GM18502 (cell line): Measurements from ENCODE around the gene C16orf92.
"Not testable (repeated sequence)": the region's sequence is repeated elsewhere in the genome, so short reads cannot be mapped to it uniquely, and the experiment has no call there.

Source experiments
- ATAC-seq: cut with Tn5 transposase; IDR thresholded peaks from one replicate; pipeline ENCODE4 v1.9.1; 2021; ENCODE audit warnings: mild to moderate bottlenecking; ENCODE audit not compliant: unreplicated experiment, poor library complexity

Gene C16orf92

DNA sequence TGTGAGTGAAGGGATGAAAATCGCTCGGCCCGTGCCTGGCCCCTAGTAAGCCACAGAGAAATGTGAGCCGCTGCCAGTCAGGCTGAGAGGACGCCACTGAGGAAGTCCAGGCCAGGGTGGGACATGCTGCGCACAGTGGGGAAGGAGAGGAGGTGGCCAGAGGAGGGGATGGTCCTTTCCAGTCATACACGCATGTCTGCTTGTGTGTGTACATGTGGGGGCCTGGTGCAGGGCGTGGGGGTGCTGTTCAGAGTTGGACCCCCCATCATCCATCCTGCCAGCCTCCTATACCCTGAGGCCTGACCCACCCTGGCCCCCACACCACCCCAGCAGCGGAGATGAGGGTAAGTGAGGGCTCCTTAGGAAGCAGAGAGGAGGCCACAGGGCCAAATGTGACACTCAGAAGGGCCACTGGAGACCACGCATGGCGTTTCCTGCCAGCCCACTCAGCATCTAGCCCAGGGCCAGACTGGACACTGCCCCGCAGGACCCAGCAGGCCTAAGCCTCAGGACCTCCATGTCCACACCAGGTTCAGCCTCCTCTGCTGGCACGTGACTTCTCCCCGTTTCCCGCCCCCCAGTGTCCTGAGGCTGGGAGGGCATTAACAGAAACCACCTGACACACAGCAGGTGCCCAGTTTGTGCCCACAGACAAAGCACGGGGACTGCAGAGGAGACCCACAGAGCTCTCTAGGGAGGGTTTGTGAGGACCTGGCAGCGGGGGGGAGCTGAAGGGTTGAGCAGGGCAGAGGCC, 19.2 kb upstream of the C16orf92 start:
- ATAC-seq: no peak

DNA sequence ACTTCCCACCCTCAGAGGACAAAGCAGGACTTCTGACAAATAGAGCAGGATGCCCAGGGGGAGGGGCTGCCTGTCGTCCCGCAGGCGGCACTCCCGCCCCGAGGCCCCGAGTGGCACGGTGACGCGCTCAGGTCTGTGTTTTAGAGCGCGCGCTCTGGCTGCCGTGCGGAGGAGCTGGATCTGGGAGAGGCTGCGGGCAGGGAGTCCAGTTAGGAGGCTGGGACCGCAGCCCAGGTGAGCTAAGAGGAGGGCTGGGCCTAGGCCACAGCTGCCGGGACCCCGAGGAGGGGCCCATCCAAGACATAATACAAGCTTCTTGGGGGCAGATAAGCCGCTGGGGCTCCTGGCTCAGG, 18.6 kb upstream of the C16orf92 start:
- no peak for ATAC-seq

DNA sequence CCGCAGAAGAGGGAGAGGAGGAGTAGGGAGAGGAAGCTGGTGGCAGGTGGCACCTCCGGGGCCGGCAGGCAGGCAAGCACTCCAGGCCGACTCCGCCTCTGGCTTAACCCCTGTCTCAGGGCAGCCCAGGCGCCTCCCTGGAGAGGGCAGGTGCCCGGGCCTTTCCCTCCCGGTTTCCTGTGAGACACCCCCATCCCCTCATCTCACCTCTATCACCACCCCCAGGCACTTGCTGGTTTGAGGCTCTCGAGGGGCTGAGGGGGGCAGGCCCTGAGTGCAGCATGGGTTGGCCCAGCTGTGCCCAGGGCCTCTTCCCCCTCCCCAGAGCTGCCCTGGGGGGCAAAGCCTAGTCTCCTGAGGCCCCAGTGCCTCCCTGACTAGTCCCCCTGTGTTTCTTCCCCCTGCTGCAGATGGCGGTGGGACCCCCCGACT, 18.2 kb upstream of the C16orf92 start:
- ATAC-seq: no peak

DNA sequence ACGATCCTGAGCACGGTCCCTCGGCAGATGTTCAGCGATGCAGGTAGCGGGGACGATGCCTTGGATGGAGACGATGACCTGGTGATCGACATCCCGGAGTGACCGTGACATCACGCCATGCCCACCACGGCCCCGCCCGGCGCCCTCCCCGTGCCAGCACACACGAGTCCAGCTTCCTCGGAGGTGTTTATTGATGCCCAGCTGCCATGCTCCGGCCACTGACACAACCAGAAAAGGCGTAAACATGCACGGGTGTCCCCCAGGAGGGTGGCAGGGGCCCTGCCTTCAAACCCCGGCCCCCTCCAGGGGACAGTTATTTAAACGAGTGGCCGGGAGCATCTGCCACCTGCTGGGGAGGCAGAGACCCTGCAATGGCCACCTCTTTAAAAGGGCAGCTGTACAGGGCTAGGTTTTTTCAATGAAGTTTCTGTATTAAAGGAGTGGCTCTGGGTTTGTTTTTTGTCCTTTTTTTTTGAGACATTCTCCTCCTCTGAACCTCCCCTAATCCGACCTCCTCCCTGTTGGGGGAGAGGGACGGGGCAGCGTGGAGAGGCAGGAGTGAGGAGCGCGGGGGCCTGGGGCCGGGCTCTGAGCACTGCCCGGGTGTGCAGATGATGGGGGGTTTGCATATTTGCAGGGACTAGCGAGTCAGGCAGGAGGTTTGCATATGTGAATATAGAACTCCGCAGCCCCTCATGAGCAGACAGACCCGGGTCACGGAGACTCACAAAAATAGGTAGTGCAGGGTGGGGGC, 17.5 kb upstream of the C16orf92 start:
- ATAC-seq: no peak

DNA sequence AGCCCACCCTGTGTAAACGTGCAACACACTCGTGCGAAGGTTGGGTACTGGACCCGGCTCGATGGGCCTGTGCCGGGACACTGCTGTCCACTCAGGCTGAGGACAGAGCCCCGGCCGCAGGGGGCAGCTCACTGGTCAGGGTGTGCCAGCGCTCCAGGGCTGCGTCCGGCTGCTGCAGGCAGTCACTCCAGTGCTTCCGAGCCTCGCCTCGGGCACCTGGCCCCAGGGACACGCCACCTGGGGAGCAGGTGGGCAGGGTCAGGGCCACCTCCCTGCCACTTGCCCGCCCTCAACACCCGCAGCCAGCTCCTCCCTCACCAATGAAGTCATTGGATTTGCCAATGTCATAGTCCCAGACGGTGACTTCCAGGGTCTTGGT, 16.9 kb upstream of the C16orf92 start:
- no peak for ATAC-seq

DNA sequence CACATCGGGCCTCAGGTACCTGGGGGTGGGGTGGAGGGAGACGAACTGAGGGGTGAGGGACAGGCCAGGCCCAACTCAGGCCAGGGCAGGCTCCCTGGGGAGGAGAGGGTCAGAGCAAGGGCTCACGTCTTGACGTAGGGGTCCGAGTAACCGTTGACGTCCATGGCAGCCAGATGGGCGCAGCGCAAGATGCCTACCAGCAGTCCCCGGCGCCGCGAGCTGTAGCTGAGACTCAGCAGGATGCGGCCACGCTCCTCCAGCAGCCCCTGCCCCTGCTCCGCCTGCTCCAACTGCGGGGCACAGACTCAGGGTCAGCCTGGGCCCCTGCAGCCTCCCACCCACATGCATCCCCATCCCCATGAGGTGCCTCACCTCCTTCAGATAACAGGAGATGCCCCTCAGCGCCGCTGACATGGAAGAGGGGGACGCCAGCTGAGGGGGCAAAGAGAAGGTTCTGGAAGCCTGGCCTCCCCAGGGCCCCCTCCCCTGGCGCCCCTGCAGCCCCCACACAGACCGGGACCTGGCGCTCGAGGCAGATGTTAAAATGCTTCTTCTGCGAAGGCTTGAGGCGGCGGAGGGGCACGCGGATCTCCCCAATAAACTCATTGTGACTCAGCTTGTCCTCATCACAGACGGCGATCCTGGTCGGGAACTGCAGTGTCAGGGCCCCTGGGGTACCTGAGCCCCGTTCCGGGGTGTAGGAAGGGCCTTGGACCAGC, 16.2 kb upstream of the C16orf92 start:
- no peak for ATAC-seq

DNA sequence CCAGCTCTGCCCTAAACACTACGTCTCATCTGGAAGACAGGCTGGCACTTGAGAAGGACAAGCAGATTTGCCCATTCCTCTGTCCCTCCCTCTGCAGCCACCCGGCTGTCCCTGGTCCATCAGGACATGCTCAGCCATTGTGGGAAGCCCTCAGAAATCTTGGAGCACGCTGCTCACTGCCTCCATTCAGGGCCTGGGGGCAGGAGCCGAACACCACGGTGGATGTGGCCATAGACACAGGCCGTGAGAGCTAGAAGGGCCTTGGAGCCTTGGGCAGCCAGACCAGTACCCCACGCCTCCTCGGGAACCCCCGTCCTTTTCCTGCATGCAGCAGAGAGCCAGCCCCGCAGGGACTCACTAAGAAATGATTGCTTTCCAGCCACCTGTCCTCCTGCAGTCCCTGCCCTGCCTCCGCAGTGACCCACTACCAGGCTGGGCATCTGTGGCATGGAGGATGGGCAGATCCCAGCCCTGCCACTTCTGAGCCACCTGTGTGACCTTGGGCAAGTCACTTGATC, 15.6 kb upstream of the C16orf92 start:
- no peak for ATAC-seq

DNA sequence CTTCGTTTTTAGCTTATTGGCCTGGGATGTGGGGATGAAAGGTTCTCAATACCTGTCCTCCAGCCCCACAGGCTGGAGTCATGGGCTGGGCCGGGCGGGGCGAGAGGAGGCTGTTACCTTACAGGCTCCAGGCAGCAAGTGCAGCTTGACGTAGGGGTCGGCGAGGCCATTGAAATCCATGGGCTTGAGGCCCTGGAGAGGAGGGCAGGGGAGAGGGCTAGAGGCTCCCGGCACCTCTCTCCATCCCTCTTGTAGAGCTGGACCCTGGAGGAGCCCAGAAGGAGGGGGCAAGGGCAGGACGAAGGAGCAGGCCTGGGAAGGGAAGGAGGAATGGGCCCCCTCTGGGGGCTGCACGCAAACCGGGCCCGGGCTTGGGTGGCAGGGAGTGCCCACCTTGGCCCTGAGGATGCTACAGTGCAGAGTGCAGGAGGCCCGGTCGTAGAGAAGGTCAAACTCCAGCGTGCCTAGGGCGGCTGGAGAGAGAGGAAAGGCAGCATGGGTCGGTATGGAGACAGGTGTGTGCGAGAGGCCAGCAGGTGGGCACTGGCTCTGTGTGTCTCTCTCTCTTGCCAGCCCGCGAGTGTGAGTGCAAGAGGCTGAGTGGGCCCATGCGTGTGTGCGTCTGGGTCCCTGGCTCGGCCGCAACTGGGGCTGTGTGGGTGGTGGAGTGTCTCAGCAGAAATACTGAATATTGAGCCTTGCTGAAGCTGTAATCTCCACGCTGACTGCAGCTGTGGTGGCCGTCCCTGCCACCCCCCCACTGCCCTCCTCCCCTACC, 13.7 kb upstream of the C16orf92 start:
- no peak for ATAC-seq

DNA sequence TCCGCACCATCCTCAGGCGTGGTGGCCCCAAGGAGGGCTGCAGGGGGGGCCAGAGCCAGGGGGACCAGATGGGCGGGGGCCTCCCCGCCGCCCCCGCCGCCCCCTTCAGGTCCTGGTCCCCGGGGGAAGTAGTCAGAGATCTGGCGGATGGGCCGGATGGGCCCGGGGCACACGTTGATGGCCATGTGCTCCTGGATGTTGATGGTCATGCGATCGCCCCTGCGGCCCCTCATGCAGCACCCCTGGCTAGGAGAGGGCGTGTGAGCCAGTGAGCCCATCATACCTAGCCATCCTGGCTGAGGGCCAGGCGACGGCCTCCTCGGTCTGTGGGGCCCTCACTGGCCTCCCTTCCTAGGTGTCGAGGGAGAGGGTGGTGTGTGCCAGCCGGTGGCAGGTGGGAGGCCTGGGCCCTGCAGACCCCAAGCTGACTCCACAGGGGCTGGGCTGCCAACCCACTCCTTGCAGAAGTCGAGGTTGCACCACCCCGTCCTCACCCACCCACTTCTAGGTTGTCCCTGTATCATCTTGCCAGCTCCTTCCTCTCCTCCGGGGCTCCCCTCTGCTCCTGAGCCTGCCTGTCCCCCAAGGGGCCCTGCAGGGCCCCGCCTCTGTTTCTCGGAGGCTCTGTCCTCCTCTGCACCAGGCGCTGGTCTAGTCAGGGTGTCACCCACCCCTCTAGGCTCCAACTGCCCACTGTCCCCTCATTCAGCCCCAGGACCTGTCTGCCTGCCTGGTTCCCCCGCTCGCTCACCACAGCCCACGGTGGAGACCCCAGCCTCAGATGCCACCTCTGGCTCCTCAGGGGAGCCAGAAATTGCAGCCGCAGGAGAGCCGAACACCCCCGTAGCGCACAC, 12.8 kb upstream of the C16orf92 start:
- no peak for ATAC-seq

DNA sequence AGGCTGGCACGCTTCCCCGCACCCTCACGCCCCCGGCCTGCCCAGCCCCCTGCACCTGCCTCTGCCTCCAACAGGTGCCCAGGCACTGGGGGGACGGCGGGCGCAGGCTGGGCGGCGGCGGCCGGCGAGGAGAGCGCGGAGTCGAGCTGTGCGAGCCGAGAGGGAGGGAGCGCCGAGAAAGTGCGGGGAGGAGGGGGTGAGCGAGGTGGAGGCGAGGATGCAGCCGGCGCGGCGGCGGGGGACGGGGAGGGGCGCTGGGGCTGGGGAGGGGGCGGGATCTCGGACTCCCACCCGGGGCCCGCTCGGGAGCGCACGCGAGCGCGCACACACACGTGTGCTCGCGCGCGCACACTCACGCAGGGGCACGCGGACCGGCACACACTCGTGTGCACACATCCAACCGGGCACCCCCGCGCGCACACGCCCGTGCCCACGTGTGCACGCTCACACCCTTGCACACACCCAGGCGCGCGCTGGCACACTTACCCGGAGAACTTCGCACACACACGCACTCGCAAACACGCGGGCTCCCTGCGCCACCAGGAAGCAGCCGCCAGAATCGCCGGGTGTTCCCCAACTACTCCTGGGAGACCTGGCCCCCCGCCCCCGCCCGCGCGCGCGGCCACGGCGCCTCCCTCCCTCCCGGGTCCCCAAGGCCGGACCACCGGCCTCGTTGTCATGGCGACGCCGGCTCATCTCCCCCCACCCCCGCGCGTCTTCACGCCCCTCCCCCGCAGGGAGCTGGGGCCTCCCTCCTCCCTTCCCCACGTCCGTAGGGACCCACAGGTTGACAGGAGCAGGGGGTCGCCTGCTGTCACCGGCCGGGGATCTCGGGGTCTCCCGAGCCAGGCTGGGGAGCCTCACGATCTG, 11.9 kb upstream of the C16orf92 start, which contains the start of gene DOC2A:
Gene DOC2A (minus strand): TSS at position 184 of the 870 bp plus-strand sequence. CDS start 805 bp downstream, outside the sequence.
- ATAC-seq: no peak

DNA sequence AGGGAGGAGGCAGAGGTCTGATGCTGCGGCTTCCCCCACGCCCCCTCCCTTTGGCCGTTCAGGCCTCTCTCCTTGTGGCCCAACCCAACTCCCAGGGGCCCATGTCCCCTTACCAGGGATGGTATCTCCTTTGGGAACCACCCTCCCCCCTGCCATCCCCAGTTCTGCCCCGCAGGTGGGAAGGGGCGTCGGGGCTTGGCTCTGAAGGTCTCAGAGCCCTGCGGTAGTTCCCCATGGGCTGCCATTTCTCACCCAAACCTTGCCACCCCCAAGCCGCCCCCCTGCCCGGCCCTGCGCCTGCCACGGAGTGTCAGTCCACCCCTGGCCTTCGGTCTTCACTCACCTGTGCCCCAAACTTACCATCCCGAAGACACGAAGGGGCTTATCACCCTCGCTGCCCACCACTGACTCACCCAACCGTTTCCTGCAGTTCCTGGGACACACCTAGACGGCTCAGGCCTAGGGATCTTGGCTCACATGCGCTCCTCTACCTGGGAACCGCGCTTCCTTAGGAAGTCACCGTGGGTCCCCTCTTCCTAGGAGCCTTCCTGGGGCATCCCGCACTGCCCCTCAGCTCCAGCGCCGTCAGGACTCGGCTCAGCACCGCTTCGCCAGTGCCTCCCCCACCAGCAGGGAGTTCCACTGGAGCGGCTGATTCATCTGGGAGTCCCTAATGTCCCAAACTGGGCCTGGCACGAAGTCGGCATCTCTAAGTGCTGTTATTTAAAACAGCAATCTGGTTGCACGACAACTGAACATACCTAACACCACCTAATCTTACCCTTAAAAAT, 11.1 kb upstream of the C16orf92 start:
- no peak for ATAC-seq

DNA sequence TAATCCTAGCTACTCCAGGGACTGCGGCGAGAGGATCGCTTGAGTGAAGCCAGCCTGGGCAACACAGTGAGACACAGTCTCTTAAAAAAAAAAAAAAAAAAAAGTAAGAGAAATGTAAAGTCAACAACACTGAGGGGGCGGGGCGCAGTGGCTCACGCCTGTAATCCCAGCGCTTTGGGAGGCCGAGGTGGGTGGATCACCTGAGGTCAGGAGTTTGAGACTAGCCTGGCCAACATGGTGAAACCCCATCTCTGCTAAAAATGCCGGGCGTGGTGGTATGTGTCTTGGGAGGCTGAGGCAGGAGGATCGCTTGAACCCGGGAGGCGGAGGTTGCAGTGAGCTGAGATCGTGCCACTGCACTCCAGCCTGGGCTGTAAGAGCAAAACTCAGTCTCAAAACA, 10.4 kb upstream of the C16orf92 start:
- not testable (repeated sequence) for ATAC-seq

DNA sequence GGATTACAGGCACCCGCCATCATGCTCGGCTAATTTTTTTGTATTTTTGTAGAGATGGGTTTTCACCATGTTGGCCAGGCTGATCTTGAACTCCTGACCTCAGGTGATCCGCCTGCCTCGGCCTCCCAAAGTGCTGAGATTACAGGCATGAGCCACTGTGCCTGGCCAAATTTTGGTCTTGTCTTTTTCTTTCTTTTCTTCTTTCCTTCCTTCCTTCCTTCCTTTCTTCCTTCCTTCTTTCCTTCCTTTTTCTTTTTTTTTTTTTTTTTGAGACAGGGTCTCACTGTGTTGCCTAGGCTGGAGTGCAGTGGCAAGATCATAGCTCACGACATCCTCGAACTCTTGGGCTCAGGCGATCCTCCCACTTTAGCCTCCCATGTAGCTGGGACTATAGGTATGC, 7.5 kb upstream of the C16orf92 start:
- not testable (repeated sequence) for ATAC-seq

DNA sequence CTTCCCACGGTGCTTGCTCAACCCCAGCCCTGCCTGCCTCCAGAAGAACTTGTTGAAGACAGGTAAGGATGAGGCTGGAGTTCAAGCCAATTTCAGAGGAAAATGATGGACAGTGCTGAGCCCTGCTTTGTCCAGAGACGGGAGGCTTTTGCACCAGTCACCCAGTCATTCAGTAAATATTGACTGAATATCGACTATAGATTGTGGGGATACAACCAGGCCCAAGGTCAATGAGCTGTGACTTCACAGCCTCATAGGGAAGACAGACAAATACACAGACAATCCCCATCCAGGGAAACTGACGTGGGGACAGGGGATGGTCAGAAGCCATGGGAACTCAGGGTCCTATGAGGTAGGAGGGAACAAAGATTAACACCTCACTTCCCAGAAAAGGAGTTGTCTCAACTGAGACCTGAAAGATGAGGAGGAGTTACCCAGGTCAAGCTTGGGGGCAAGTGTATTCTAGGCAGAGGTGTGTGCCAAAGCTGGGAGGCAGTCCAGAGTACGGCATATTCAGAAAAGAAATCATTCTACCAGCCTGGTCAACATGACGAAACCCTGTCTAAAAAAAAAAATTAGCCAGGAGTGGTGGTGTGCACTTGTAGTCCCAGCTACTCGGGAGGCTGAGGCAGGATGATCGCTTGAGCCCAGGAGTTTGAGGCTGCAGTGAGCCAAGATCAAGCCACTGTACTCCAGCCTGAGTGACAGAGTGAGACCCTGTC, 6.3 kb upstream of the C16orf92 start:
- ATAC-seq: no peak

DNA sequence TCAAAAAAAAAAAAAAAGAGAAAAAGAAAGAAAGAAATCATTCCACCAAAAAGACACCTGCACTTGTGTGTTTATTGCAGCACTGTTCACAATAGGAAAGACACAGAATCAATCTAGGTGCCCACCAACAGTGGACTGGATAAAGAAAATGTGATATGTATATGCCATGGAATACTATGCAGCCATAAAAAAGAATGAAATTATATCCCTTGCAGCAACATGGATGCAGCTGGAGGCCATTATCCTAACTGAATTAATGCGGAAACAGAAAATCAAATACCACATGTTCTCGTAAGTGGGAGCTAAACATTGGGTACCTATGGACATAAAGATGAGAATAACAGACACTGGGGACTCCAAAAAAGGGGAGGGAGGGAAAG, 5.7 kb upstream of the C16orf92 start:
- no peak for ATAC-seq

DNA sequence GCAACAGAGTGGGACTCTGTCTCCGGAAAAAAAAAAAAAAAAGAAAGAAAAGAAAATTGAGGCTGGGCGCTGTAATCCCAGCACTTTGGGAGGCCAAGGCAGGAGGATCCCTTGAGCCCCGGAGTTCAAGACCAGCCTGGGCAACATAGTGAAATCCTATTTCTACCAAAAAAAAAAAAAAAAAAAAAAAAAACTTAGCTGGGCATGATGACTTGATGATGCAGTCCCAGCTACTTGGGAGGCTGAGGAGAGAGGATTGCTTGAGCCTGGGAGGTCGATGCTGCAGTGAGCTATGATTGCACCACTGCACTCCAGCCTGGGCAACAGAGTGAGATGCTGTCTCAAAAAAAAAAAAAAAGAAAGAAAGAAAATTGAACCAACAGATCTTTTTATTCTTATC, 5.1 kb upstream of the C16orf92 start:
- ATAC-seq: not testable (repeated sequence)

DNA sequence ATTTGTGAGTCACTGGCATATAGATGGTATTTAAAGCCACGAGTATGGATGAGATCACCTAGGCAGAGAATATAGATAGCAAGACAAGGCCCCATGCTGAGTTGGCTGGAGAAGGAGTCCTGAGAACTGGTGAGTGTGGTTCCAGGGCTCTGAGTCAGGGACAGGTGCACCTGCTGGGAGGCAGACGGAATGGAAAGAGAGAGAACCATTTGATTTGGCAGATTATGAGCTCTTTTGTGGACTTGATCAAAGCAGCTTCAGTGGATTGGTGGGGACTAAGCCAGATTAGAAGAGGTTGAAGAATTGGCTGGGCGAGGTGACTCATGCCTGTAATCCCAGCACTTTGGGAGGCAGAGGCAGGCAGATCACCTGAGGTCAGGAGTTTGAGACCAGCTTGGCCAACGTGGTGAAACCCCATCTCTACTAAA, 4.3 kb upstream of the C16orf92 start:
- no peak for ATAC-seq
